G401 (cell line): ENCODE data around the gene CWC15. TPM values are rescaled to one million over a fixed set of nuclear protein-coding genes. Genes with fewer than 3 reads are reported as not detected.
"Not testable (repeated sequence)": the region's sequence is repeated elsewhere in the genome, so short reads cannot be mapped to it uniquely, and the experiment has no call there.

Experiments
- DNase-seq: peaks from one replicate; pipeline ENCODE4 v3.0.0-alpha.2; 2015; ENCODE audit warnings: low spot score
- in situ Hi-C: cut with HindIII; loops from 2 replicates; pipeline ENCODE4 v1.10.0; 2016; ENCODE audit warnings: low sequenced_read_pairs, mixed read lengths
- total RNA-seq: library from RNA; depleted of rRNA; stranded (reverse); fragments of >200 nt; shearing (Covaris generic); gene quantifications from 2 replicates; pipeline ENCODE4 v1.2.3, GENCODE V29; 2014; rRNA removed

The CWC15 gene
- total RNA-seq, 1 experiment from 2014 or later: 57.2 TPM

- in situ Hi-C loops: no loop called here
- DNase-seq: peak; percentile 21
These were observed 49.2 kb downstream of the CWC15 start for GRCh38 chr11:94924171-94924572.

- no peak for DNase-seq
- in situ Hi-C loops: no loop called here
These were observed 50.4 kb downstream of the CWC15 start for GRCh38 chr11:94923004-94923334.

GRCh38 chr11:94922321-94923003 is 50.9 kb downstream of the CWC15 start:
- DNase-seq: no peak
- in situ Hi-C loops: no loop called here

DNA sequence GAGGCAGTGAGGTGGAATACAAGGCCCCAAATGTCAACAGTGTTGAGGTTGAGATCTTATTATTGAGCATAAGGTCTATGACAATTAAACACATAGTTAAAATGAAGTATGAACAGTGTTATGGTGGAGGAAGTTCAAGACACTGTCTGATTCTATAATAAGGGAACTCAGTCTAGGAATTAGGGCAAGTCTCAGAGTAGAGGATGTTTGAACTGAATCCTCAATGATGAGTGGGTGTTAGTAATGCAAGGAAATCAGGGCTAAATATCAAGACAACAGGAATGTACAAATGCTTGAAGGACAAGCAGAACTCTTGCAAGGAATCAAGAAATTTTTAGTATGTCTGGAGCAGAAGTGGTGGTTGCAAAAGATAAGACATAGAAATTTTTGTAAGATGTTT is 53.0 kb downstream of the CWC15 start:
- DNase-seq: no peak
- in situ Hi-C loops: no loop called here

DNA sequence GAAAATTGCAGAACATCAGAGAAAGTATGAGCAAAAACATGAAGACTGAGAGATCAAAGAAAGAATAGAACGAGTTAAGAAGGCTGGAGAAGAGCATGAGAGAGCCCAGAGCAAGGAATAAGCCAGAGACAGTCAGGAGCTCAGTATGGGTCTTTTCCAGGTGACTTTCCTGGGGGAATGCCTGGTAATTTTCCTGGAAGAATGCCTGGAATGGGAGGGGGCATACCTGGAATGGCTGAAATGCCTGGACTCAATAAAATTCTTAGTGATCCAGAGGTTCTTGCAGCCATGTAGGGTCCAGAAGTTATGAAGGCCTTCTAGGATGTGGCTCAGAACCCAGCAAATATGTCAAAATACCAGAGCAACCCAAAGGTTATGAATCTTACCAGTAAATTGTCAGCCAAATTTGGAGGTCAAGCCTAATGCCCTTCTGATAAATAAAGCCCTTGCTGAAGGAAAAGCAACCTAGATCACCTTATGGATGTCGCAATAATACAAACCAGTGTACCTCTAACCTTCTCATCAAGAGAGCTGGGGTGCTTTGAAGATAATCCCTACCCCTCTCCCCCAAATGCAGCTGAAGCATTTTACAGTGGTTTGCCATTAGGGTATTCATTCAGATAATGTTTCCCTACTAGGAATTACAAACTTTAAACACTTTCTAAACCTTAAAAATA is 59.5 kb downstream of the CWC15 start:
- DNase-seq, in situ Hi-C loops: not testable (repeated sequence)

DNA sequence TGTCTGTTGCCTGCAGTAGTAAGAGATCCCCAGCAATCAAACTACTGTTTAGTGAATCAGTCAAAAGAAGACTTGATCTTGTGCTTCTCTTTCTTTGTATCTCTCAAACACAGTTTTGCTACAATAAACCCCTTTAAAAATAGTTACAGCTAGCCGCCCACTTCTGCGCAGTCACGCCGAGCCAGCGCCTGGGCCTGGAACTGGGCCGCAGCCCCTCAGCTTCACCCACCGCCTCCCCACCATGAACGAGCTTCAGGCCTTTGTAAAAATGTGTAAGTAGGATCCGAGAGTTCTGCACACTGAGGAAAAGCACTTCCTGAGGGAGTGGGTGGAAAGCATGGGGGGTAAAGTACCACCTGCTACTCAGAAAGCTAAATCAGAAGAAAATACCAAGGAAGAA is 60.5 kb downstream of the CWC15 start:
- in situ Hi-C loops: no loop called here

More for the DNA sequence above, 60.5 kb downstream of the CWC15 start:
- no peak for DNase-seq

Other genes starting within 250 kb of the CWC15 start
- 33.0 and 45.9 TPM in 2 replicates for gene AMOTL1, start 205.2 kb downstream of the CWC15 start, total RNA-seq
- 2.7 and 4.9 TPM in 2 replicates for gene KDM4D, start 153 bp upstream of the CWC15 start, total RNA-seq
- gene KDM4E, start 51.7 kb upstream of the CWC15 start, total RNA-seq: 0.20 TPM in 1 of 2 replicates, not detected in the other
- 0.06 TPM in 1 of 2 replicates, not detected in the other for gene KDM4F, start 75.9 kb upstream of the CWC15 start, total RNA-seq
- 24.3 and 26.4 TPM in 2 replicates for gene SRSF8, start 93.4 kb upstream of the CWC15 start, total RNA-seq
- gene ENDOD1, start 116.3 kb upstream of the CWC15 start, total RNA-seq: 0.64 and 1.2 TPM in 2 replicates